ENCODE data around the gene CTIF.

Gene CTIF

DNA sequence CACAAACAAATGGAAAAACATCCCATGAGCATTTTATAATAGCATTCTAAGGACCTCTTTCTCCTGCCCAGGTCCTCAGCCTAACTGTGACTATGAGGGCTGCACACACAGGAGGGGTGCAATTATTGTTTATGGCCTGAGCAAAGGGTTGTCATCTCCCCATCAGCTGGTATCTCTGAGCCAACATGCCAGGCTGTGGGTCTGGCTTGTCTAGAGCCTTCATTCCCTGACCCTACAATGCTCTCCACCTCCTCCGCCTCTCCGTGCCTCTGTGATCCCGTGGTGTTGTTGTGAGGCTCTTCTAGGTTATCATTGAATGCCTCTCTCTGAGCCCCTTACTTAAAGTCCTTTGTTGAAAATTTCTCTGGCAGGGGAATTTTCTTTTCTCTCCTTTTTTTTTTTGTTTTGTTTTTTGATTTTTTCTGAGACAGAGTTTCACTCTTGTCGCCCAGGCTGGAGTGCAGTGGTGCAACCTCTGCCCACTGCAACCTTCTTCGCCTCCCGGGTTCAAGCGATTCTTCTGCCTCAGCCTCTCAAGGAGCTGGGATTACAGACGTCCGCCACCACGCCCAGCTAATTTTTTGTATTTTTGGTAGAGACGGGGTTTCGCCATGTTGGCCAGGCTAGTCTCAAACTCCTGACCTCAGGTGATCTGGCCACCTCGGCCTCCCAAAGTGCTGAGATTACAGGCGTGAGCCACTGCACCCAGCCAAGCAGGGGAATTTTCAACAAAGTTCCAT is 285.6 kb downstream of the CTIF start:
- no peak for TF ChIP-seq CTCF (IDR thresholded peaks at IDR 0.05; ENCODE audit: extremely low read depth, missing control alignments)
- no peak for DNase-seq (ENCODE audit: low spot score)

GRCh38 chr18:48825101-48825745 is 286.4 kb downstream of the CTIF start:
- no peak for TF ChIP-seq CTCF (IDR thresholded peaks at IDR 0.05; ENCODE audit: extremely low read depth, missing control alignments)
- no peak for DNase-seq (ENCODE audit: low spot score)

DNA sequence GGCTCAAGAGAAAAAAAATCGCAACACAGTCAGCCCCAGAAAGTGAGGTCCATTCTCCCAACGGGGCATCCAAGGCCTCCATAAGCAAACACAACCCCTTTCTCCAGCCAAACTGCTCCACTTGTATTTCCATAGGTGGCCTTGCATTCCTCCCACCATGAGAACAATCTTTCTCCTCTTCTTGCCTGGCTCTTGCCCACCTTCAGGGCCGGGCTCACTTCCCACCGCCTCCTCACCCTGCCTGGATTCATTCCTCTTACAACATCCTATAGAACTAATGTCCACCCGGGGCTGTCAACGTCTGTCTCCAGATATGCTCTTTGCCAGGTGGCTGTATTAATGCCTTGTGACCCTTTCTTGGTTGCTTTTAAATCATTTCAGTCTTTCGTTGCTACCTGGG is 287.4 kb downstream of the CTIF start:
- TF ChIP-seq CTCF (IDR thresholded peaks at IDR 0.05; ENCODE audit: extremely low read depth, missing control alignments) = no peak
- DNase-seq (ENCODE audit: low spot score) = no peak

- no peak for TF ChIP-seq CTCF (IDR thresholded peaks at IDR 0.05; ENCODE audit: extremely low read depth, missing control alignments)
- no peak for DNase-seq (ENCODE audit: low spot score)
Observed at GRCh38 chr18:48826806-48827205, 288.0 kb downstream of the CTIF start.

GRCh38 chr18:48827291-48828193 is 288.7 kb downstream of the CTIF start:
- TF ChIP-seq CTCF (IDR thresholded peaks at IDR 0.05; ENCODE audit: extremely low read depth, missing control alignments) = no peak
- no peak for DNase-seq (ENCODE audit: low spot score)

- no peak for DNase-seq (ENCODE audit: low spot score)
- TF ChIP-seq CTCF (IDR thresholded peaks at IDR 0.05; ENCODE audit: extremely low read depth, missing control alignments) = no peak
Observed at GRCh38 chr18:48828194-48828545, 289.3 kb downstream of the CTIF start.
